GM23338 (cell line): ENCODE data around the gene KRIT1. TPM values are rescaled to one million over a fixed set of nuclear protein-coding genes. Genes with fewer than 3 reads are reported as not detected.

Source experiments
- ATAC-seq: fragments of 200-7000 bp; cut with Tn5 transposase; 3 replicates; pipeline ENCODE4 v1.9.1; 2020
- DNase-seq: peaks from one replicate; pipeline ENCODE4 v3.0.0-alpha.2; 2015; ENCODE audit warnings: low spot score
- H2AFZ ChIP-seq: fragments of 200-600 bp; sonication (generic); 2 replicates; pipeline ENCODE4 v1.8.0; 2016; ENCODE audit warnings: antibody characterized with exemption, mild to moderate bottlenecking, moderate library complexity
- H3F3A ChIP-seq: fragments of 200-600 bp; sonication (generic); replicated peaks from 2 replicates; pipeline ENCODE4 v1.8.0; 2017; ENCODE audit warnings: antibody characterized with exemption, mixed run types, low read depth
- H3K27ac ChIP-seq: fragments of 200-600 bp; sonication (generic); 2 replicates; pipeline ENCODE4 v1.6.1; 2016; ENCODE audit warnings: low read depth
- H3K27me3 ChIP-seq: fragments of 200-600 bp; sonication (generic); 2 replicates; pipeline ENCODE4 v1.8.0; 2016; ENCODE audit warnings: mild to moderate bottlenecking, mixed run types, moderate library complexity; ENCODE audit not compliant: insufficient read depth
- H3K36me3 ChIP-seq: fragments of 200-600 bp; sonication (generic); 2 replicates; pipeline ENCODE4 v1.8.0; 2016; ENCODE audit warnings: mild to moderate bottlenecking; ENCODE audit not compliant: insufficient read depth
- H3K4me1 ChIP-seq: fragments of 200-600 bp; sonication (generic); 2 replicates; pipeline ENCODE4 v1.8.0; 2016; ENCODE audit warnings: mild to moderate bottlenecking, moderate library complexity; ENCODE audit not compliant: insufficient read depth
- H3K4me2 ChIP-seq: fragments of 200-600 bp; sonication (generic); 2 replicates; pipeline ENCODE4 v1.7.1; 2017; ENCODE audit warnings: mixed run types
- H3K4me3 ChIP-seq: fragments of 200-600 bp; sonication (generic); 2 replicates; pipeline ENCODE4 v1.6.1; 2016; ENCODE audit warnings: mixed run types
- H3K79me2 ChIP-seq: fragments of 200-600 bp; sonication (generic); replicated peaks from 2 replicates; pipeline ENCODE4 v1.8.0; 2017; ENCODE audit warnings: mild to moderate bottlenecking; ENCODE audit not compliant: insufficient read depth
- H3K9me2 ChIP-seq: fragments of 200-600 bp; sonication (generic); 2 replicates; pipeline ENCODE4 v1.8.0; 2017; ENCODE audit not compliant: insufficient read depth
- H4K20me1 ChIP-seq: fragments of 200-600 bp; sonication (generic); replicated peaks from 2 replicates; pipeline ENCODE4 v1.8.0; 2017; ENCODE audit warnings: mild to moderate bottlenecking; ENCODE audit not compliant: insufficient read depth
- H3K27ac Mint-ChIP-seq: 2 replicates; pipeline ENCODE4 v1.8.0; 2020; ENCODE audit warnings: inconsistent platforms, mild to moderate bottlenecking, moderate library complexity, mixed read lengths
- H3K27me3 Mint-ChIP-seq: 3 replicates; pipeline ENCODE4 v1.8.0; 2022; ENCODE audit warnings: low read depth, mild to moderate bottlenecking, moderate library complexity, mixed read lengths, inconsistent platforms; ENCODE audit not compliant: insufficient read depth, poor library complexity
- H3K36me3 Mint-ChIP-seq: 3 replicates; pipeline ENCODE4 v1.8.0; 2021; ENCODE audit warnings: low read depth, mild to moderate bottlenecking, inconsistent platforms, moderate library complexity, mixed read lengths
- H3K4me1 Mint-ChIP-seq: 3 replicates; pipeline ENCODE4 v1.8.0; 2020; ENCODE audit warnings: mild to moderate bottlenecking, inconsistent platforms, mixed read lengths
- H3K4me3 Mint-ChIP-seq: 3 replicates; pipeline ENCODE4 v1.8.0; 2021; ENCODE audit warnings: moderate library complexity, mild to moderate bottlenecking, inconsistent platforms, mixed read lengths
- H3K9me3 Mint-ChIP-seq: 3 replicates; pipeline ENCODE4 v1.8.0; 2020; ENCODE audit warnings: moderate library complexity, mild to moderate bottlenecking, inconsistent platforms, mixed read lengths
- CREB1 ChIP-seq: fragments of 250-450 bp; sonication (Bioruptor Pico); IDR thresholded peaks from 2 replicates; pipeline ENCODE4 v1.5.0; 2020; ENCODE audit warnings: low read depth, mild to moderate bottlenecking, moderate library complexity
- CTCF ChIP-seq, 2 experiments: fragments of 200-600 bp in 1 of 2; sonication (generic) in 1 of 2; conservative IDR thresholded peaks; 2 replicates each; pipeline versions ENCODE4 v1.5.1 to v1.6.1; 2016 to 2017; ENCODE audit warnings: antibody characterized with exemption in 2 of 2, low read depth in 2 of 2, mild to moderate bottlenecking in 2 of 2, moderate library complexity in 1 of 2
- ETS1 ChIP-seq: IDR thresholded peaks from 2 replicates; pipeline ENCODE4 v1.6.1; 2016; ENCODE audit warnings: antibody characterized with exemption
- EZH2 ChIP-seq: fragments of 200-600 bp; sonication (generic); IDR thresholded peaks from one replicate; pipeline ENCODE4 v1.8.0; 2017; ENCODE audit warnings: antibody characterized with exemption, mild to moderate bottlenecking, low read depth; ENCODE audit not compliant: unreplicated experiment
- EZH2phosphoT487 ChIP-seq: fragments of 200-600 bp; sonication (generic); IDR thresholded peaks from one replicate; pipeline ENCODE4 v1.8.1; 2018; ENCODE audit warnings: antibody characterized with exemption; ENCODE audit not compliant: unreplicated experiment
- JUNB ChIP-seq: IDR thresholded peaks from one replicate; pipeline ENCODE4 v1.6.1; 2016; ENCODE audit warnings: antibody characterized with exemption; ENCODE audit not compliant: unreplicated experiment
- NANOG ChIP-seq: IDR thresholded peaks from 2 replicates; pipeline ENCODE4 v1.6.1; 2016; ENCODE audit warnings: antibody characterized with exemption, borderline replicate concordance
- POLR2AphosphoS5 ChIP-seq: IDR thresholded peaks from 2 replicates; pipeline ENCODE4 v1.6.1; 2016; ENCODE audit warnings: antibody characterized with exemption, low read depth
- REST ChIP-seq: IDR thresholded peaks from one replicate; pipeline ENCODE4 v1.6.1; 2018; ENCODE audit warnings: antibody characterized with exemption; ENCODE audit not compliant: unreplicated experiment
- STAT1 ChIP-seq: IDR thresholded peaks from one replicate; pipeline ENCODE4 v1.6.1; 2016; ENCODE audit warnings: antibody characterized with exemption; ENCODE audit not compliant: unreplicated experiment
- ZNF114 ChIP-seq: fragments of 250-450 bp; sonication (Bioruptor Pico); IDR thresholded peaks from 2 replicates; pipeline ENCODE4 v1.5.0; 2020; ENCODE audit warnings: mild to moderate bottlenecking, moderate library complexity
- ZNF331 ChIP-seq: fragments of 250-450 bp; sonication (Bioruptor Pico); IDR thresholded peaks from 2 replicates; pipeline ENCODE4 v1.5.0; 2020; ENCODE audit warnings: low read depth, mild to moderate bottlenecking, moderate library complexity
- ZNF462 ChIP-seq: fragments of 250-450 bp; sonication (Bioruptor Pico); IDR thresholded peaks from 2 replicates; pipeline ENCODE4 v1.5.0; 2020; ENCODE audit warnings: mild to moderate bottlenecking, moderate library complexity
- polyA plus RNA-seq: library from polyadenylated mRNA; unstranded; fragments of >200 nt; fragmentation: Nextera tagmentation; extraction: Ambion mirVana; gene quantifications from 2 replicates; pipeline ENCODE4 v1.2.1, GENCODE V29; 2016
- total RNA-seq: library from RNA; depleted of rRNA; stranded (reverse); fragments of >200 nt; shearing (Covaris generic); gene quantifications from 2 replicates; pipeline ENCODE4 v1.2.3, GENCODE V29; 2014

The KRIT1 gene
- total and polyA plus RNA-seq, 2 experiments from 2014 or later = 51.2 to 54.3 TPM

- Mint-ChIP-seq H3K27ac (no peak overlapping the region), H3K4me3 (no peak overlapping the region), H3K36me3 (peaks cover 5% of the 10 kb centered on the region), H3K27me3 (peaks cover 2% of the 10 kb centered on the region), H3K9me3 (peaks cover 4% of the 10 kb centered on the region; the same call in 1 of the 3 replicates), H3K4me1 (no peaks in the 10 kb centered on the region)
- H3K79me2 ChIP-seq = peaks cover 97% of the 10 kb centered on the region
- no peaks in the 10 kb centered on the region for H3K4me1 ChIP-seq
- DNase-seq (no peak), ATAC-seq (no peak)
- H3K9me2 ChIP-seq = no peaks in the 10 kb centered on the region
- TF ChIP-seq ZNF331 (CRISPR knock-in tag) (no peak), ETS1 (no peak), STAT1 (no peak), POLR2AphosphoS5 (no peak), NANOG (no peak), EZH2phosphoT487 (no peak), JUNB (no peak), ZNF462 (CRISPR knock-in tag) (no peak), EZH2 (no peak), CTCF (conservative IDR thresholded peaks at IDR 0.05; ENCODE audit: low read depth in 2 of 2) (no peak), REST (no peak), CREB1 (CRISPR knock-in tag) (no peak), ZNF114 (CRISPR knock-in tag) (no peak)
- H3F3A ChIP-seq = no peaks in the 10 kb centered on the region
- H3K27me3 ChIP-seq = no peaks in the 10 kb centered on the region
- H3K4me2 ChIP-seq = no peak overlapping the region
- no peak overlapping the region for H3K27ac ChIP-seq
- peaks cover 17% of the 10 kb centered on the region for H4K20me1 ChIP-seq
- H3K36me3 ChIP-seq = no peaks in the 10 kb centered on the region
- no peak overlapping the region for H3K4me3 ChIP-seq
- H2AFZ ChIP-seq = no peak overlapping the region
Observed at GRCh38 chr7:92259062-92259461, 13.3 kb upstream of the KRIT1 start.
